Cardiac muscle cell (in vitro differentiated cells and primary cell): ENCODE data around the gene FKBP8. TPM values are rescaled to one million over a fixed set of nuclear protein-coding genes. Genes with fewer than 3 reads are reported as not detected.

Experiments used
- DNase-seq, 2 donors: peaks; one replicate each; pipeline versions ENCODE4 v3.0.0 to v3.0.0-alpha.2; 2010 to 2017; ENCODE audit warnings: low read depth in 1 of 2, low spot score in 1 of 2
- H3K27ac ChIP-seq: fragments of 200-600 bp; sonication (generic); 2 replicates; pipeline ENCODE4 v1.5.1; 2016
- H3K27me3 ChIP-seq: fragments of 200-600 bp; sonication (generic); 2 replicates; pipeline ENCODE4 v1.6.0; 2016; ENCODE audit warnings: control low read depth
- H3K36me3 ChIP-seq: fragments of 200-600 bp; sonication (generic); 2 replicates; pipeline ENCODE4 v1.5.1; 2016; ENCODE audit warnings: control low read depth
- H3K4me1 ChIP-seq: fragments of 200-600 bp; sonication (generic); 2 replicates; pipeline ENCODE4 v1.8.1; 2017; ENCODE audit warnings: low read depth, mild to moderate bottlenecking, mixed run types
- H3K4me3 ChIP-seq: fragments of 200-600 bp; sonication (generic); 2 replicates; pipeline ENCODE4 v1.5.1; 2016; ENCODE audit warnings: mild to moderate bottlenecking
- H3K9me3 ChIP-seq: fragments of 200-600 bp; sonication (generic); 2 replicates; pipeline ENCODE4 v1.5.1; 2017; ENCODE audit warnings: low read depth, mild to moderate bottlenecking, control low read depth
- polyA plus RNA-seq: library from polyadenylated mRNA; unstranded; fragments of >200 nt; fragmentation: Nextera tagmentation; extraction: Ambion mirVana; gene quantifications from 2 replicates; pipeline ENCODE4 v1.2.1, GENCODE V29; 2016
- total RNA-seq: library from RNA; depleted of rRNA; stranded (reverse); fragments of >200 nt; gene quantifications from 2 replicates; pipeline ENCODE4 v1.2.3, GENCODE V29; 2016
- TF ChIP-seq, protein P1 (sequence below): IDR thresholded peaks from 2 replicates; pipeline ENCODE4 v1.5.1; 2012; ENCODE audit warnings: low read depth, mild to moderate bottlenecking, low read length

The FKBP8 gene
- total and polyA plus RNA-seq, 2 experiments from 2014 or later: 398 to 568 TPM

DNA sequence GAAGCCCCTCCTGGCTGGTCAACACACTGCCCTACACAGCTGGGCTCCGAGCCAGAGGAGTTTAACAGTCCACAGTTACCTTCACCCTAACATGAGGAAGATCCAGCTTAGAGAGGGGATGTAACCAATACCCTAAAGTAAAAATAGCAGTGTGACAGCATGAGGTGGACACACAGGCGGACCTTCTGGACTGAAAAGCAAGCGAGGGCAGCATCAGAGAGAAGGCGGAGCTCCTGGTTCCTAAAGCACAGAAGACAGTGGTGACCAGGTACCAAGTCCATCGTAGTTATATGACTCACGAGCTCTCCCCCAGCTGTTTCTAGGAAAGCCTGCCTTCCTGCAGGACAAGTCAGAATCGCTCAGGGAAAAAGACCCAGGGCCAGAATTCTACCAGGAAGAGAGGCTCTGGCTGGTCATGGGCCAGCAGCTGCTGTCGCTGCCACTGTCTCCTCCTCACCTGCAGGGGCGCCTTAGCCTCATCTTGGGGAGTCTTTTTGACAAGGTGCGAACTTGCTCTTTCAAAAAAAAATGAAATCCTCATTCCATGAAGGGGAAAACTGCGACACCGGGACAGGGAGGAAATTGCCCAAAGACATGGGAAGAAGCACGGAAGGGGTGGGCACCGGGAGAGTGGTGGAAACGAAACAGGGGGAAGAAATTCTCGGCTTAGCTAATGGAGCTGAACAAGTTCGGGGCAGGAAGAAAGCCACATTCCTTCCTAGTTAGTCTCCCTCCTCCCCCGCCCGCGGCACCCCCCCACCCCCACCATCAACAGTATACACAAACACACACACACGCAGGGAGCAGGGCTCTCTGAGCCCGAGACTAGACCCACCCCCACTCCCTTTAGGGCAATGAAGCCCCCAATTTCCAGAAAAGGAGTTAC, 23.2 kb downstream of the FKBP8 start:
- Histone ChIP-seq H3K27ac (peak overlapping the region; percentile 80), H3K27me3 (no peaks in the 10 kb centered on the region), H3K36me3 (no peaks in the 10 kb centered on the region), H3K4me3 (peak overlapping the region; percentile 95), H3K4me1 (peaks cover 23% of the 10 kb centered on the region), H3K9me3 (no peaks in the 10 kb centered on the region)
- TF ChIP-seq, protein P1, sequence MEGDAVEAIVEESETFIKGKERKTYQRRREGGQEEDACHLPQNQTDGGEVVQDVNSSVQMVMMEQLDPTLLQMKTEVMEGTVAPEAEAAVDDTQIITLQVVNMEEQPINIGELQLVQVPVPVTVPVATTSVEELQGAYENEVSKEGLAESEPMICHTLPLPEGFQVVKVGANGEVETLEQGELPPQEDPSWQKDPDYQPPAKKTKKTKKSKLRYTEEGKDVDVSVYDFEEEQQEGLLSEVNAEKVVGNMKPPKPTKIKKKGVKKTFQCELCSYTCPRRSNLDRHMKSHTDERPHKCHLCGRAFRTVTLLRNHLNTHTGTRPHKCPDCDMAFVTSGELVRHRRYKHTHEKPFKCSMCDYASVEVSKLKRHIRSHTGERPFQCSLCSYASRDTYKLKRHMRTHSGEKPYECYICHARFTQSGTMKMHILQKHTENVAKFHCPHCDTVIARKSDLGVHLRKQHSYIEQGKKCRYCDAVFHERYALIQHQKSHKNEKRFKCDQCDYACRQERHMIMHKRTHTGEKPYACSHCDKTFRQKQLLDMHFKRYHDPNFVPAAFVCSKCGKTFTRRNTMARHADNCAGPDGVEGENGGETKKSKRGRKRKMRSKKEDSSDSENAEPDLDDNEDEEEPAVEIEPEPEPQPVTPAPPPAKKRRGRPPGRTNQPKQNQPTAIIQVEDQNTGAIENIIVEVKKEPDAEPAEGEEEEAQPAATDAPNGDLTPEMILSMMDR: peak; percentile 70
- DNase-seq: peak; percentile 66 to 81

- no peak for DNase-seq
- Histone ChIP-seq H3K27me3 (no peaks in the 10 kb centered on the region), H3K4me1 (peaks cover 36% of the 10 kb centered on the region), H3K36me3 (no peaks in the 10 kb centered on the region), H3K4me3 (no peak overlapping the region), H3K9me3 (no peaks in the 10 kb centered on the region), H3K27ac (no peak overlapping the region)
- TF ChIP-seq, protein P1: no peak
These were observed 24.7 kb downstream of the FKBP8 start for GRCh38 chr19:18518639-18519038.

GRCh38 chr19:18517606-18518005, 25.8 kb downstream of the FKBP8 start:
- Histone ChIP-seq H3K4me1 (peaks cover 46% of the 10 kb centered on the region), H3K4me3 (no peak overlapping the region), H3K27ac (no peak overlapping the region), H3K27me3 (no peaks in the 10 kb centered on the region), H3K9me3 (no peaks in the 10 kb centered on the region), H3K36me3 (no peaks in the 10 kb centered on the region)
- TF ChIP-seq, protein P1: no peak
- DNase-seq: no peak

GRCh38 chr19:18515959-18516358, 27.4 kb downstream of the FKBP8 start:
- Histone ChIP-seq H3K27me3 (no peaks in the 10 kb centered on the region), H3K4me3 (no peak overlapping the region), H3K4me1 (peaks cover 46% of the 10 kb centered on the region), H3K27ac (peak overlapping the region; percentile 88), H3K36me3 (no peaks in the 10 kb centered on the region), H3K9me3 (no peaks in the 10 kb centered on the region)
- DNase-seq: no peak
- TF ChIP-seq, protein P1: no peak

DNA sequence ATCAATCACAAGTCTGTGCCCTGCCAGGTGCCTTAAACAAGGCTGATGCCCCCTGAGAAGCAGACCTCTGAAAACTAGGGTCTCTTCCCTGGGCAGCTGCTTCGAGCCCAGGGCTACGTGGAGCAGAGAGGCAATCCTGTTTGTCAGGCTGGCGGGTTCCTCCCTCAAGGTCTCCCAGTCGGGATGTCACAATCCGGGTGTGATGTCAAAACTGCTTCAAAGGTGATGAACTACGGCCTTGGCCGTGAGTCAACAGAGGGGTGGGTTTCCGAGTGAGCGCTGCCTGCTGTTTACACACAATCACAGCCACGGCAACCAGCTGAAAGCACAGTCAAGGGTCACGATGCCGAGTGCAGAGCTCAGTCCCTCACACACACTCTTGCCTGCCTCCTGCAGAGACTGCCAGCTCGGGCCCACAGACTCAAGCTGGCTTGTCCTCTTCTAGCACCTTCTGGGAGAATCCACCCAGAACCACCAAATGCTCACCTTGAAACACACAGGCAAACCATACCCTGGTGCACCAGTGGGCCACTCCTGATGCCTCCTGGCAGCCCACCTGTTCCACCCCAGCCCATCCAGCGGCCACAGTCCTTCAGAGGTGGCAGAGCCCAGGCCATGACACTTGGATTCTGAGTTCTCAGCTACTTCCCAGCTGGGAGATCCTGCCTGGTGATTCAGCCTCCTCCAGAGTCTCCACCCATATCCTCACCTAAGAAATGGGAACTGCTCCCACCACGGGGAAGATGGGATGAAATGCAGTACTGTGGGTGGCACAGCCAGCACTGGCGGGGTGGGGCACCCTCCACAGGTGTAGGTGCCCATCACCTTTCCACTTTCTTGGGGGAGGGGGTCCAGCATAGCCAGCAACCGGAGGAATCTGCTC, 28.3 kb downstream of the FKBP8 start:
- peak overlapping the region; percentile 88 for H3K27ac ChIP-seq
- no peaks in the 10 kb centered on the region for H3K27me3 ChIP-seq
- no peaks in the 10 kb centered on the region for H3K36me3 ChIP-seq
- no peaks in the 10 kb centered on the region for H3K9me3 ChIP-seq
- peaks cover 45% of the 10 kb centered on the region for H3K4me1 ChIP-seq
- H3K4me3 ChIP-seq: no peak overlapping the region
- peak; percentile 32 to 87 for DNase-seq
- TF ChIP-seq, protein P1: no peak
